Heart left ventricle (tissue), 16 donors: ENCODE results near the gene ANKLE1. TPM values are rescaled to one million over a fixed set of nuclear protein-coding genes. Genes with fewer than 3 reads are reported as not detected.

Experiments used
- ATAC-seq, 4 donors: fragments of 200-7000 bp; cut with Tn5 transposase; one replicate each; pipeline ENCODE4 v1.9.1; 2020 to 2022; ENCODE audit warnings: moderate library complexity in 4 of 4, mild to moderate bottlenecking in 3 of 4, moderate number of reproducible peaks in 1 of 4
- DNase-seq, 5 donors: peaks; one replicate each; pipeline ENCODE4 v3.0.0-alpha.2; 2020
- H3K27ac ChIP-seq, 12 donors: fragments of 200-600 bp; sonication (generic) in 4 of 12; one replicate each; pipeline versions ENCODE4 v1.5.0 to v1.8.0; 2016 to 2022; ENCODE audit warnings: mild to moderate bottlenecking in 2 of 12
- H3K27me3 ChIP-seq, 9 donors: fragments of 200-600 bp; sonication (generic) in 2 of 9; one replicate each; pipeline versions ENCODE4 v1.5.1 to v1.8.0; 2016 to 2022; ENCODE audit warnings: mild to moderate bottlenecking in 3 of 9
- H3K36me3 ChIP-seq, 9 donors: fragments of 200-600 bp; sonication (generic) in 2 of 9; one replicate each; pipeline versions ENCODE4 v1.5.0 to v1.8.0; 2018 to 2022; ENCODE audit warnings: mild to moderate bottlenecking in 2 of 9
- H3K4me1 ChIP-seq, 12 donors: fragments of 200-600 bp; sonication (generic) in 4 of 12; one replicate each; pipeline versions ENCODE4 v1.5.0 to v1.8.0; 2016 to 2022; ENCODE audit warnings: mild to moderate bottlenecking in 3 of 12
- H3K4me3 ChIP-seq, 12 donors: fragments of 200-600 bp; sonication (generic) in 4 of 12; one replicate each; pipeline versions ENCODE4 v1.5.0 to v1.8.0; 2017 to 2022; ENCODE audit warnings: mild to moderate bottlenecking in 9 of 12, moderate library complexity in 4 of 12
- H3K9me3 ChIP-seq, 12 donors: fragments of 200-600 bp; sonication (generic) in 4 of 12; one replicate each; pipeline versions ENCODE4 v1.5.0 to v1.8.0; 2016 to 2022; ENCODE audit warnings: mild to moderate bottlenecking in 1 of 12
- POLR2A ChIP-seq, 2 donors: fragments of 450-650 bp; IDR thresholded peaks; one replicate each; pipeline ENCODE4 v1.6.1; 2017; ENCODE audit warnings: antibody characterized with exemption in 2 of 2, mild to moderate bottlenecking in 2 of 2, moderate library complexity in 2 of 2
- WGBS, 4 donors: extraction: QIAGEN DNeasy Blood & Tissue Kit in 2 of 4; methylation state at CpG; one replicate each; pipeline versions ENCODE4 v1.1.5 to v1.1.7; 2013 to 2018; 5-methylcytosine and 5-hydroxymethylcytosine counted together
- intact Hi-C, 10 donors: fragments of 100-400 bp; cut with DNase I; formaldehyde crosslinking; loops; one replicate each; pipeline versions ENCODE4 v1.11.1 to v1.14.2; 2022
- polyA plus RNA-seq, 2 donors: library from polyadenylated mRNA; stranded (reverse); fragments of 200-250 nt; gene quantifications; one replicate each; pipeline ENCODE4 v1.2.3, GENCODE V29; 2013
- total RNA-seq, 9 donors: library from RNA; depleted of rRNA in 2 of 9; stranded (reverse); fragments of >200 nt in 2 of 9; fragmentation: NEBNext Ultra II Directional in 3 of 9; extraction: Animal tissue kit (Norgen Biotek cat#: 25700) in 3 of 9; gene quantifications; one replicate each; pipeline versions ENCODE4 v1.1.0 to v1.2.4, GENCODE V29; 2016 to 2023
- TF ChIP-seq, protein P1 (sequence below), 12 donors: fragments of 200-600 bp; sonication (generic) in 4 of 12; IDR thresholded peaks; one replicate each; pipeline versions ENCODE4 v1.5.0 to v1.8.0; 2018 to 2022; ENCODE audit warnings: antibody characterized with exemption in 12 of 12, mild to moderate bottlenecking in 5 of 12
- donor health status: ischemic (EF 13 %, LVEDD 7.1; RV severe dilation, severe dysfunction).
- donor health status: healthy with polysubstance abuse.
- donor health status: DM: no; HTN: yes; CAD: no.
- donor health status: DM: no; HTN: no; CAD: no.
- donor health status: ischemic (EF 25% LVEDD 6.9; RV normal size, moderate dysfunction).
- donor health status: ischemic (EF 25% LVEDD 5.7; RV mildly dilated, moderate dysfunction).
- donor health status: healthy.
- donor health status: DM: yes; HTN: yes; CAD: no.
- donor health status: ischemic (EF 35%, LVEDD 5.7; RV mildly dilated, moderate dysfunction).
- donor health status: nonischemic (EF 11% LVEDD 7.7; RV severe dilation, severe dysfunction).
- donor health status: DM: yes; HTN: yes; CAD: no.
- donor health status: PGD.
- donor health status: ischemic (EF 29% LVEDD 5.4; RV normal size, mild dysfunction).
- donor health status: nonischemic (EF 23%, LVEDD 6.1; RV moderate dilation, normal function).

ANKLE1 gene
- total and polyA plus RNA-seq, 11 donors = 0.07 to 0.44 (median 0.23) TPM; not detected in 2

DNA sequence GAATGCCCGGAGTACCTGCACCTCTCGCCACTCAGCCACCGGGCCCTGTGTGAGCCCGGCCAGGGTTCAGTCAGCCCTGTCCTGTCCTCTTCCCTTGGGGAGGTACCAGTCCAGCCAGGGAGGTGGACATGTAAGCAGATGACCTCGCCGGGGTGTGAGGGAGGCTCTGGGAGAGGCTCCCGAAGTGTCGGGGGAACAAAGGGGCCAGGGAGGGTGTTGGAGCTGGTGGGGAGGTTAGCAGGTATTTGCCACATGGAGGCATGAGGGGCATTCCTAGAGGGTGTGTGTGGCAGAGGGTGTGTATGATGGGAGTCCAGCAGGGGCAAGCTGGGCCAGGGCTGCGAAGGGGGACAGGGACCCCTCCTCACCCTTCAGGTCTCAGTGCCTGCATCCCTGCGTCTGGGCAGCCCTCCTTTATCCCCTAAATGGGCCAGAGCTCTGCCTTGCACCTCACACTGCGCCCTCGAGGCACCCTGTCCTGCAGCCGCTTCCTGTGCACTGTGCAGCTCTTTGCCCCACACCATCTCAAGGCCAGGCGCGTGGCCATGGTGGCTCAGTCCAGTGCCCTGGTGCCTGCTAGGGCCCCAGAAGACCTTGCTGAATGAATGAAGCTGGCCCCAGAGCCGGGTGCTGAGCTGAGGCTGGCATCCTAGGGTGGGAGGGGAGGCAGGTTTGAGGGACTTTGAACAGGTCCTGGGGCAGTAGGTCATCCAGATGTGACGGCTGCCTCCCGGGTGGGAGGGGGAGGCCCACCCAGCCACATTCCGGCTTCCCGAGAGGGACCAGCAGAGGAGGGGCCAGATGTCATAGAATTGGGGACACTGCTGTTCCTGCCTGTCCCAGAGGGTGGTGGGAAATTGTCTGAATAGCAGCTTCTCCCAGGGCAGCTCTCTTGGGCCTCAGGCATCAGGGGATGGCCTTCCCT lies 30.8 kb downstream of the ANKLE1 start:
- 84 to 87% (median 86%) methylated on average over 18 to 20 of the region's 20 CpGs for WGBS, 4 donors
- ATAC-seq (no peak), DNase-seq (no peak)
- Histone ChIP-seq H3K27ac (no peak overlapping the region), H3K36me3 (peaks cover 0 to 37% (median 33%) of the 10 kb centered on the region in 9 donors), H3K27me3 (no peaks in the 10 kb centered on the region), H3K4me3 (no peak overlapping the region), H3K9me3 (no peaks in the 10 kb centered on the region), H3K4me1 (peaks cover 0 to 31% (median 19%) of the 10 kb centered on the region in 12 donors)
- intact Hi-C loops = no loop called here
- TF ChIP-seq, protein P1, sequence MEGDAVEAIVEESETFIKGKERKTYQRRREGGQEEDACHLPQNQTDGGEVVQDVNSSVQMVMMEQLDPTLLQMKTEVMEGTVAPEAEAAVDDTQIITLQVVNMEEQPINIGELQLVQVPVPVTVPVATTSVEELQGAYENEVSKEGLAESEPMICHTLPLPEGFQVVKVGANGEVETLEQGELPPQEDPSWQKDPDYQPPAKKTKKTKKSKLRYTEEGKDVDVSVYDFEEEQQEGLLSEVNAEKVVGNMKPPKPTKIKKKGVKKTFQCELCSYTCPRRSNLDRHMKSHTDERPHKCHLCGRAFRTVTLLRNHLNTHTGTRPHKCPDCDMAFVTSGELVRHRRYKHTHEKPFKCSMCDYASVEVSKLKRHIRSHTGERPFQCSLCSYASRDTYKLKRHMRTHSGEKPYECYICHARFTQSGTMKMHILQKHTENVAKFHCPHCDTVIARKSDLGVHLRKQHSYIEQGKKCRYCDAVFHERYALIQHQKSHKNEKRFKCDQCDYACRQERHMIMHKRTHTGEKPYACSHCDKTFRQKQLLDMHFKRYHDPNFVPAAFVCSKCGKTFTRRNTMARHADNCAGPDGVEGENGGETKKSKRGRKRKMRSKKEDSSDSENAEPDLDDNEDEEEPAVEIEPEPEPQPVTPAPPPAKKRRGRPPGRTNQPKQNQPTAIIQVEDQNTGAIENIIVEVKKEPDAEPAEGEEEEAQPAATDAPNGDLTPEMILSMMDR (IDR thresholded peaks at IDR 0.05) = no peak
- TF ChIP-seq POLR2A (IDR thresholded peaks at IDR 0.05) = no peak

- H3K4me3 ChIP-seq = no peak overlapping the region
- TF ChIP-seq, protein P1 (IDR thresholded peaks at IDR 0.05) = no peak
- no peak for TF ChIP-seq POLR2A (IDR thresholded peaks at IDR 0.05)
- ATAC-seq = no peak
- DNase-seq = no peak
- peaks cover 0 to 49% (median 38%) of the 10 kb centered on the region in 9 donors for H3K36me3 ChIP-seq
- H3K27me3 ChIP-seq = no peaks in the 10 kb centered on the region
- 84 to 93% (median 90%) methylated on average over 18 to 19 of the region's 19 CpGs for WGBS, 4 donors
- no peak overlapping the region for H3K27ac ChIP-seq
- H3K4me1 ChIP-seq = peaks cover 0 to 26% (median 17%) of the 10 kb centered on the region in 12 donors
- intact Hi-C loops = no loop called here
- H3K9me3 ChIP-seq = no peaks in the 10 kb centered on the region
These were observed 32.4 kb downstream of the ANKLE1 start for GRCh38 chr19:17314007-17314593.

GRCh38 chr19:17318966-17319365 lies 37.3 kb downstream of the ANKLE1 start:
- Histone ChIP-seq H3K9me3 (no peaks in the 10 kb centered on the region), H3K36me3 (peaks cover 0 to 77% (median 59%) of the 10 kb centered on the region in 9 donors), H3K27me3 (no peaks in the 10 kb centered on the region), H3K27ac (no peak overlapping the region), H3K4me1 (peaks cover 0 to 8% (median 0%) of the 10 kb centered on the region in 12 donors), H3K4me3 (no peak overlapping the region)
- ATAC-seq (no peak), DNase-seq (no peak)
- TF ChIP-seq, protein P1 (IDR thresholded peaks at IDR 0.05) = no peak
- TF ChIP-seq POLR2A (IDR thresholded peaks at IDR 0.05) = no peak
- intact Hi-C loops = no loop called here
- 77 to 80% (median 79%) methylated on average over 6 of the region's 6 CpGs for WGBS, 4 donors
